Subcutaneous abdominal adipose tissue (tissue), 5 donors: Measurements from ENCODE around the gene CHSY1.
A peak's percentile ranks its signal among the peaks of the same experiment; 100 is the strongest.

Experiments
- H3K27ac ChIP-seq: one replicate; pipeline ENCODE4 v1.7.0; 2013; ENCODE audit warnings: low read depth, mild to moderate bottlenecking, inconsistent platforms, low read length, moderate library complexity
- H3K27me3 ChIP-seq, 5 donors: one replicate each; pipeline ENCODE4 v1.7.0; 2013; ENCODE audit warnings: low read length in 5 of 5, inconsistent platforms in 1 of 5; ENCODE audit not compliant: control insufficient read depth in 5 of 5, insufficient read depth in 4 of 5
- H3K36me3 ChIP-seq, 5 donors: one replicate each; pipeline ENCODE4 v1.7.0; 2013; ENCODE audit warnings: low read length in 5 of 5; ENCODE audit not compliant: control insufficient read depth in 5 of 5, insufficient read depth in 5 of 5
- H3K4me1 ChIP-seq, 5 donors: one replicate each; pipeline ENCODE4 v1.7.0; 2013; ENCODE audit warnings: low read length in 5 of 5, mild to moderate bottlenecking in 3 of 5, moderate library complexity in 1 of 5; ENCODE audit not compliant: control insufficient read depth in 5 of 5, insufficient read depth in 5 of 5
- H3K4me3 ChIP-seq, 5 donors: one replicate each; pipeline ENCODE4 v1.7.0; 2013; ENCODE audit warnings: low read length in 5 of 5, low read depth in 1 of 5
- H3K9ac ChIP-seq, 5 donors: one replicate each; pipeline ENCODE4 v1.7.0; 2013; ENCODE audit warnings: low read length in 5 of 5, mild to moderate bottlenecking in 4 of 5, moderate library complexity in 3 of 5
- H3K9me3 ChIP-seq, 5 donors: one replicate each; pipeline ENCODE4 v1.7.0; 2013; ENCODE audit warnings: low read length in 5 of 5; ENCODE audit not compliant: control insufficient read depth in 5 of 5
- donor health status: healthy.
- donor health status: healthy.
- donor health status: healthy.
- donor health status: healthy.
- donor health status: healthy.

The CHSY1 gene

GRCh38 chr15:101157721-101158120 is 94.1 kb downstream of the CHSY1 start:
- H3K36me3 ChIP-seq, result no peaks in the 10 kb centered on the region
- H3K4me3 ChIP-seq, result no peak overlapping the region
- H3K27ac ChIP-seq, result no peak overlapping the region
- H3K4me1 ChIP-seq, result peaks cover 0 to 9% (median 0%) of the 10 kb centered on the region in 5 donors
- no peaks in the 10 kb centered on the region for H3K27me3 ChIP-seq
- no peak overlapping the region for H3K9ac ChIP-seq
- H3K9me3 ChIP-seq, result no peaks in the 10 kb centered on the region

- no peaks in the 10 kb centered on the region for H3K27me3 ChIP-seq
- no peak overlapping the region for H3K9ac ChIP-seq
- H3K27ac ChIP-seq, result no peak overlapping the region
- H3K9me3 ChIP-seq, result no peaks in the 10 kb centered on the region
- no peaks in the 10 kb centered on the region for H3K36me3 ChIP-seq
- peaks cover 0 to 5% (median 0%) of the 10 kb centered on the region in 5 donors for H3K4me1 ChIP-seq
- H3K4me3 ChIP-seq, result no peak overlapping the region
Measured at GRCh38 chr15:101156509-101157159, 95.2 kb downstream of the CHSY1 start.

GRCh38 chr15:101156061-101156460 is 95.8 kb downstream of the CHSY1 start:
- Histone ChIP-seq H3K27ac (no peak overlapping the region), H3K36me3 (no peaks in the 10 kb centered on the region), H3K4me1 (peaks cover 0 to 5% (median 0%) of the 10 kb centered on the region in 5 donors), H3K27me3 (no peaks in the 10 kb centered on the region), H3K4me3 (no peak overlapping the region), H3K9me3 (no peaks in the 10 kb centered on the region), H3K9ac (no peak overlapping the region)

- Histone ChIP-seq H3K36me3 (no peaks in the 10 kb centered on the region), H3K4me3 (no peak overlapping the region), H3K4me1 (peaks cover 0 to 6% (median 0%) of the 10 kb centered on the region in 5 donors), H3K9ac (no peak overlapping the region), H3K27ac (no peak overlapping the region), H3K9me3 (no peaks in the 10 kb centered on the region), H3K27me3 (no peaks in the 10 kb centered on the region)
Measured at GRCh38 chr15:101153801-101154656, 97.8 kb downstream of the CHSY1 start.

GRCh38 chr15:101152914-101153313 is 98.9 kb downstream of the CHSY1 start:
- H3K9me3 ChIP-seq, result no peaks in the 10 kb centered on the region
- H3K9ac ChIP-seq, result no peak overlapping the region
- H3K36me3 ChIP-seq, result no peaks in the 10 kb centered on the region
- no peaks in the 10 kb centered on the region for H3K27me3 ChIP-seq
- no peak overlapping the region for H3K27ac ChIP-seq
- peaks cover 0 to 6% (median 0%) of the 10 kb centered on the region in 5 donors for H3K4me1 ChIP-seq
- no peak overlapping the region for H3K4me3 ChIP-seq

- Histone ChIP-seq H3K27me3 (no peaks in the 10 kb centered on the region), H3K27ac (no peak overlapping the region), H3K9ac (no peak overlapping the region), H3K4me3 (no peak overlapping the region), H3K4me1 (peaks cover 0 to 6% (median 0%) of the 10 kb centered on the region in 5 donors), H3K9me3 (no peaks in the 10 kb centered on the region), H3K36me3 (no peaks in the 10 kb centered on the region)
Measured at GRCh38 chr15:101151288-101151687, 100.6 kb downstream of the CHSY1 start.

- Histone ChIP-seq H3K27ac (no peak overlapping the region), H3K9me3 (no peaks in the 10 kb centered on the region), H3K4me1 (peaks cover 0 to 6% (median 0%) of the 10 kb centered on the region in 5 donors), H3K27me3 (no peaks in the 10 kb centered on the region), H3K4me3 (no peak overlapping the region), H3K36me3 (no peaks in the 10 kb centered on the region), H3K9ac (no peak overlapping the region)
Measured at GRCh38 chr15:101150723-101151040, 101.2 kb downstream of the CHSY1 start.

- Histone ChIP-seq H3K4me1 (peaks cover 0 to 6% (median 0%) of the 10 kb centered on the region in 5 donors), H3K27ac (no peak overlapping the region), H3K4me3 (no peak overlapping the region), H3K36me3 (no peaks in the 10 kb centered on the region), H3K9ac (no peak overlapping the region), H3K27me3 (no peaks in the 10 kb centered on the region), H3K9me3 (no peaks in the 10 kb centered on the region)
Measured at GRCh38 chr15:101149864-101150722, 101.8 kb downstream of the CHSY1 start.

GRCh38 chr15:101148881-101149664 is 102.8 kb downstream of the CHSY1 start:
- no peaks in the 10 kb centered on the region for H3K27me3 ChIP-seq
- peak overlapping the region in 1 of 5 donors; percentile 11 for H3K9ac ChIP-seq
- no peak overlapping the region for H3K4me3 ChIP-seq
- H3K9me3 ChIP-seq, result no peaks in the 10 kb centered on the region
- no peaks in the 10 kb centered on the region for H3K36me3 ChIP-seq
- peaks cover 0 to 6% (median 0%) of the 10 kb centered on the region in 5 donors for H3K4me1 ChIP-seq
- H3K27ac ChIP-seq, result no peak overlapping the region
